Endothelial cell (in vitro differentiated cells): Measurements from ENCODE around the gene SERPINB1. TPM values are rescaled to one million over a fixed set of nuclear protein-coding genes. Genes with fewer than 3 reads are reported as not detected.

Experiments
- DNase-seq: peaks from one replicate; pipeline ENCODE4 v3.0.0; 2021; ENCODE audit warnings: low spot score
- H3K27ac Mint-ChIP-seq: one replicate; pipeline ENCODE4 v1.8.0; 2021; ENCODE audit warnings: mixed read lengths, inconsistent platforms; ENCODE audit not compliant: unreplicated experiment
- H3K27me3 Mint-ChIP-seq: one replicate; pipeline ENCODE4 v1.8.0; 2021; ENCODE audit warnings: mild to moderate bottlenecking, moderate library complexity, mixed read lengths, inconsistent platforms; ENCODE audit not compliant: unreplicated experiment
- H3K36me3 Mint-ChIP-seq: one replicate; pipeline ENCODE4 v1.8.0; 2021; ENCODE audit warnings: mild to moderate bottlenecking, low read depth, mixed read lengths, inconsistent platforms; ENCODE audit not compliant: unreplicated experiment
- H3K4me1 Mint-ChIP-seq: one replicate; pipeline ENCODE4 v1.8.0; 2021; ENCODE audit warnings: mild to moderate bottlenecking, mixed read lengths, inconsistent platforms; ENCODE audit not compliant: unreplicated experiment
- H3K4me3 Mint-ChIP-seq: one replicate; pipeline ENCODE4 v1.8.0; 2021; ENCODE audit warnings: mild to moderate bottlenecking, mixed read lengths, inconsistent platforms; ENCODE audit not compliant: unreplicated experiment
- H3K9me3 Mint-ChIP-seq: one replicate; pipeline ENCODE4 v1.8.0; 2021; ENCODE audit warnings: mixed read lengths, inconsistent platforms; ENCODE audit not compliant: unreplicated experiment
- CTCF ChIP-seq: fragments of 200-600 bp; sonication (generic); IDR thresholded peaks from one replicate; pipeline ENCODE4 v1.5.0; 2021; ENCODE audit warnings: antibody characterized with exemption; ENCODE audit not compliant: unreplicated experiment
- total RNA-seq: library from RNA; stranded (reverse); fragmentation: NEBNext Ultra II Directional; extraction: Animal tissue kit (Norgen Biotek cat#: 25700); gene quantifications from one replicate; pipeline ENCODE4 v1.2.1, GENCODE V29; 2021; ENCODE audit not compliant: unreplicated experiment

Gene SERPINB1
- total RNA-seq, 1 donor from 2014 or later: 16.6 TPM

GRCh38 chr6:2839195-2839981 is 2.3 kb downstream of the SERPINB1 start:
- H3K4me3 Mint-ChIP-seq: no peak overlapping the region
- TF ChIP-seq CTCF: no peak
- H3K36me3 Mint-ChIP-seq: peaks cover 22% of the 10 kb centered on the region
- no peak for DNase-seq
- H3K27me3 Mint-ChIP-seq: peaks cover 3% of the 10 kb centered on the region
- H3K27ac Mint-ChIP-seq: no peak overlapping the region
- no peaks in the 10 kb centered on the region for H3K9me3 Mint-ChIP-seq
- peaks cover 17% of the 10 kb centered on the region for H3K4me1 Mint-ChIP-seq

- peaks cover 17% of the 10 kb centered on the region for H3K4me1 Mint-ChIP-seq
- H3K27ac Mint-ChIP-seq: no peak overlapping the region
- no peaks in the 10 kb centered on the region for H3K9me3 Mint-ChIP-seq
- H3K36me3 Mint-ChIP-seq: peaks cover 16% of the 10 kb centered on the region
- no peak for DNase-seq
- no peak overlapping the region for H3K4me3 Mint-ChIP-seq
- peaks cover 3% of the 10 kb centered on the region for H3K27me3 Mint-ChIP-seq
- TF ChIP-seq CTCF: no peak
Observed at GRCh38 chr6:2838251-2838650, 3.4 kb downstream of the SERPINB1 start.

- no peaks in the 10 kb centered on the region for H3K9me3 Mint-ChIP-seq
- H3K27me3 Mint-ChIP-seq: no peaks in the 10 kb centered on the region
- H3K27ac Mint-ChIP-seq: no peak overlapping the region
- DNase-seq: no peak
- peaks cover 15% of the 10 kb centered on the region for H3K4me1 Mint-ChIP-seq
- peak overlapping the region; percentile 32 for H3K4me3 Mint-ChIP-seq
- no peak for TF ChIP-seq CTCF
- peaks cover 11% of the 10 kb centered on the region for H3K36me3 Mint-ChIP-seq
Observed at GRCh38 chr6:2834262-2834661, 7.4 kb downstream of the SERPINB1 start.

GRCh38 chr6:2831392-2831791 is 10.3 kb downstream of the SERPINB1 start:
- peaks cover 13% of the 10 kb centered on the region for H3K4me1 Mint-ChIP-seq
- no peaks in the 10 kb centered on the region for H3K9me3 Mint-ChIP-seq
- no peak for DNase-seq
- H3K4me3 Mint-ChIP-seq: no peak overlapping the region
- peaks cover 11% of the 10 kb centered on the region for H3K36me3 Mint-ChIP-seq
- no peak for TF ChIP-seq CTCF
- H3K27ac Mint-ChIP-seq: no peak overlapping the region
- H3K27me3 Mint-ChIP-seq: no peaks in the 10 kb centered on the region

GRCh38 chr6:2830183-2830582 is 11.5 kb downstream of the SERPINB1 start:
- no peak for DNase-seq
- Mint-ChIP-seq H3K27ac (no peak overlapping the region), H3K9me3 (no peaks in the 10 kb centered on the region), H3K36me3 (peaks cover 3% of the 10 kb centered on the region), H3K27me3 (no peaks in the 10 kb centered on the region), H3K4me3 (no peak overlapping the region), H3K4me1 (peaks cover 13% of the 10 kb centered on the region)
- TF ChIP-seq CTCF: no peak
